GM12891 (cell line): ENCODE results near the gene FLT4.

Experiments used
- PAX5 ChIP-seq: IDR thresholded peaks from 2 replicates; pipeline ENCODE4 v1.6.1; 2011; ENCODE audit warnings: low read length, moderate library complexity, mild to moderate bottlenecking; ENCODE audit not compliant: insufficient read depth, severe bottlenecking
- POLR2A ChIP-seq: IDR thresholded peaks from 2 replicates; pipeline ENCODE4 v1.6.1; 2011; ENCODE audit warnings: low read depth, low read length, control low read depth
- POLR2AphosphoS5 ChIP-seq: IDR thresholded peaks from 2 replicates; pipeline ENCODE4 v1.6.1; 2011; ENCODE audit warnings: low read depth, low read length, control low read depth

- TF ChIP-seq PAX5, result no peak
- no peak for TF ChIP-seq POLR2A
- TF ChIP-seq POLR2AphosphoS5, result no peak
Observed at GRCh38 chr5:180639741-180640610, 9.4 kb downstream of the FLT4 start.
